Measurements from ENCODE around the gene ATP1A4. TPM values are rescaled to one million over a fixed set of nuclear protein-coding genes. Genes with fewer than 3 reads are reported as not detected.

The ATP1A4 gene
- total RNA-seq, 1 donor from 2014 or later, result not detected

GRCh38 chr1:160208557-160209320 lies 57.3 kb downstream of the ATP1A4 start:
- DNase-seq (no peak), ATAC-seq (ENCODE audit: low read depth) (no peak)
- CTCF ChIA-PET, result interaction anchor here (0.8 to 1.6 kb wide), 3 partner anchors 11 to 44 kb away, joined by 4 to 5 read pairs (median 5); no protein-coding TSS in a partner anchor
- Mint-ChIP-seq H3K36me3 (ENCODE audit: low read depth) (peaks cover 73% of the 10 kb centered on the region), H3K4me3 (no peak overlapping the region), H3K27me3 (no peaks in the 10 kb centered on the region), H3K27ac (peak overlapping the region; percentile 51), H3K9me3 (no peaks in the 10 kb centered on the region), H3K4me1 (peaks cover 52% of the 10 kb centered on the region)
- POLR2A ChIA-PET, result interaction anchor here (0.6 to 1.1 kb wide), 3 partner anchors 54 to 156 kb away, joined by 4 to 5 read pairs (median 4); partner anchors contain the start of gene DCAF8
- no peak for TF ChIP-seq CTCF (IDR thresholded peaks at IDR 0.05)
- intact Hi-C loops (cut with micrococcal nuclease), result loop anchor here (10.0 kb wide), 1 partner anchor 1496 kb away; the partner anchor contains the start of gene FCRLA

GRCh38 chr1:160209321-160210046 lies 58.1 kb downstream of the ATP1A4 start:
- H3K9me3 Mint-ChIP-seq, result no peaks in the 10 kb centered on the region
- H3K27me3 Mint-ChIP-seq, result no peaks in the 10 kb centered on the region
- no peak overlapping the region for H3K4me3 Mint-ChIP-seq
- ATAC-seq (ENCODE audit: low read depth) (no peak), DNase-seq (no peak)
- ChIA-PET POLR2A (interaction anchor here (1.0 kb wide), 1 partner anchor 53 kb away, joined by 5 read pairs; the partner anchor contains the start of gene DCAF8), CTCF (interaction anchor here (0.8 to 1.6 kb wide), 3 partner anchors 10 to 43 kb away, joined by 4 to 5 read pairs (median 5); no protein-coding TSS in a partner anchor)
- peaks cover 44% of the 10 kb centered on the region for H3K4me1 Mint-ChIP-seq
- H3K27ac Mint-ChIP-seq, result peak overlapping the region; percentile 30
- no peak for TF ChIP-seq CTCF (IDR thresholded peaks at IDR 0.05)
- intact Hi-C loops (cut with micrococcal nuclease), result loop anchor here (10.0 kb wide), 1 partner anchor 1495 kb away; the partner anchor contains the start of gene FCRLA
- H3K36me3 Mint-ChIP-seq (ENCODE audit: low read depth), result peaks cover 80% of the 10 kb centered on the region

- H3K27me3 Mint-ChIP-seq, result no peaks in the 10 kb centered on the region
- H3K36me3 Mint-ChIP-seq (ENCODE audit: low read depth), result peaks cover 91% of the 10 kb centered on the region
- peaks cover 40% of the 10 kb centered on the region for H3K4me1 Mint-ChIP-seq
- no peak for DNase-seq
- no peak overlapping the region for H3K27ac Mint-ChIP-seq
- H3K9me3 Mint-ChIP-seq, result no peaks in the 10 kb centered on the region
- POLR2A ChIA-PET, result no interaction called here
- no peak for ATAC-seq (ENCODE audit: low read depth)
- intact Hi-C loops (cut with micrococcal nuclease), result no loop called here
- H3K4me3 Mint-ChIP-seq, result no peak overlapping the region
- TF ChIP-seq CTCF (IDR thresholded peaks at IDR 0.05), result no peak
- CTCF ChIA-PET, result no interaction called here
These were observed 59.2 kb downstream of the ATP1A4 start for GRCh38 chr1:160210561-160210960.

- peaks cover 98% of the 10 kb centered on the region for H3K36me3 Mint-ChIP-seq (ENCODE audit: low read depth)
- DNase-seq (no peak), ATAC-seq (ENCODE audit: low read depth) (no peak)
- H3K9me3 Mint-ChIP-seq, result no peaks in the 10 kb centered on the region
- CTCF ChIA-PET, result interaction anchor here (0.9 kb wide), 1 partner anchor 18 kb away, joined by 5 read pairs; no protein-coding TSS in a partner anchor
- no peak for TF ChIP-seq CTCF (IDR thresholded peaks at IDR 0.05)
- H3K27ac Mint-ChIP-seq, result peak overlapping the region; percentile 37
- intact Hi-C loops (cut with micrococcal nuclease), result no loop called here
- POLR2A ChIA-PET, result interaction anchor here (1.1 kb wide), 1 partner anchor 9 kb away, joined by 3 read pairs; no protein-coding TSS in a partner anchor
- no peaks in the 10 kb centered on the region for H3K27me3 Mint-ChIP-seq
- H3K4me3 Mint-ChIP-seq, result no peak overlapping the region
- peaks cover 36% of the 10 kb centered on the region for H3K4me1 Mint-ChIP-seq
These were observed 59.8 kb downstream of the ATP1A4 start for GRCh38 chr1:160211046-160211790.

All from activated B cell treated with CpG ODN at 0.5 μM for 24 hours (primary cell).